ENCODE results near the gene CCDC77.

DNA sequence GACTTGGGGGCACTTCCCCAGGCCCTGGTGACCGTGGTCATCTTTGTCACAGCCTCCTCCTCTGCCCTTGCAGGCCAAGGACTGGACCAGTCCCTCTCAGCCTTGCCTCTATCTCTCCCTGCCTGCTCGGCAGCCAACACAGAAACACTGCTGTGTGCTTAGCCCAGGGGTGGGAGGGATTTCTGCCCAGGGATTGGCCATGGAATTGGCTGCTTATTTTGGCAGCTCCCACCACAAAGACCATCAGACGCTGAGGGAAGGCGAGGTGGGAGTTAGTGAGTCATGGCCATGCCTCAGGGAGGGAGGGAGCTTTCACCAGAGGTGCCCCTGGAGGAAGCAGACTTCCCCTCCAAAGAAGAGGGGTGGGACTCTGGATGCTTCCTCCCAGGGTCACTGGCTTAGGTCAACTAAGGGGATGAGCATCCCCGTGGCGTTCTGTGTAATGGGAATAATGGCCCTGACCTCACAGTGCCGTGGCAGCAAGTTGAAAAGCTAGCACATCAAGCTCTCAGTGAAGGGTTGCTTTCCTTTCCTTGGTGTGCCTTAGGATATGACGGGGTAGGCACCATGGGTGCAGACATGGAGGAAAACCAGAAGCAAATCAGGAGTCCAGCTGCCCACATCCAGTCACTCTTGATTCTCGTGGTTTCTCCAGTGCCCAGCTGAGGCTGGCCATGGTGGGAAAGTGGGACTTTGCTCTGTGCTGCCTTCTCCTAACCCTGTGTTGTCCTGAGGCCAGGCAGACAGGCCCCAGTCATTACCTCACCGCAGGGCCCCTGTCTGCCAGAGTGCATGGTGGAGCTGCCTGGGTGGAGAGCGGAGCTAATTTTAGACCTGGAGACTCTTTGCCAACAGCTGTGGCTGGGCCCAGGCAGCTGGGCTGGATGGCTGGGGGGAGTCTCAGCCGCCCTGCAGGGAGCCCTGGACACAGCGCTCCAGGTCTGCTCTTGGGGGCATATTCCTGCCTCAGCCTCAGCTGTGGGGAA, 79.7 kb downstream of the CCDC77 start:
- TF ChIP-seq CHD1 (IDR thresholded peaks at IDR 0.05; ENCODE audit: low read depth, low read length) (no peak), NR2F1 (conservative IDR thresholded peaks at IDR 0.05) (no peak), ESRRA (IDR thresholded peaks at IDR 0.05; ENCODE audit: low read length) (no peak), EZH2 (IDR thresholded peaks at IDR 0.05; ENCODE audit: borderline replicate concordance, control insufficient read depth, low read depth, low read length) (no peak), POLR2AphosphoS5 (IDR thresholded peaks at IDR 0.05; ENCODE audit: low read length) (no peak), POLR2A (IDR thresholded peaks at IDR 0.05; ENCODE audit: low read depth, low read length) (no peak)
- TF ChIP-seq, protein P1, sequence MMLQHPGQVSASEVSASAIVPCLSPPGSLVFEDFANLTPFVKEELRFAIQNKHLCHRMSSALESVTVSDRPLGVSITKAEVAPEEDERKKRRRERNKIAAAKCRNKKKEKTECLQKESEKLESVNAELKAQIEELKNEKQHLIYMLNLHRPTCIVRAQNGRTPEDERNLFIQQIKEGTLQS (IDR thresholded peaks at IDR 0.05; ENCODE audit: borderline replicate concordance, extremely low read depth, low read depth, low read length): no peak
- TF ChIP-seq, protein P2, sequence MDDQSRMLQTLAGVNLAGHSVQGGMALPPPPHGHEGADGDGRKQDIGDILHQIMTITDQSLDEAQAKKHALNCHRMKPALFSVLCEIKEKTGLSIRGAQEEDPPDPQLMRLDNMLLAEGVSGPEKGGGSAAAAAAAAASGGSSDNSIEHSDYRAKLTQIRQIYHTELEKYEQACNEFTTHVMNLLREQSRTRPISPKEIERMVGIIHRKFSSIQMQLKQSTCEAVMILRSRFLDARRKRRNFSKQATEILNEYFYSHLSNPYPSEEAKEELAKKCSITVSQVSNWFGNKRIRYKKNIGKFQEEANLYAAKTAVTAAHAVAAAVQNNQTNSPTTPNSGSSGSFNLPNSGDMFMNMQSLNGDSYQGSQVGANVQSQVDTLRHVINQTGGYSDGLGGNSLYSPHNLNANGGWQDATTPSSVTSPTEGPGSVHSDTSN (IDR thresholded peaks at IDR 0.05; ENCODE audit: insufficient replicate concordance, low read depth, low read length): no peak
- TF ChIP-seq, protein P3, sequence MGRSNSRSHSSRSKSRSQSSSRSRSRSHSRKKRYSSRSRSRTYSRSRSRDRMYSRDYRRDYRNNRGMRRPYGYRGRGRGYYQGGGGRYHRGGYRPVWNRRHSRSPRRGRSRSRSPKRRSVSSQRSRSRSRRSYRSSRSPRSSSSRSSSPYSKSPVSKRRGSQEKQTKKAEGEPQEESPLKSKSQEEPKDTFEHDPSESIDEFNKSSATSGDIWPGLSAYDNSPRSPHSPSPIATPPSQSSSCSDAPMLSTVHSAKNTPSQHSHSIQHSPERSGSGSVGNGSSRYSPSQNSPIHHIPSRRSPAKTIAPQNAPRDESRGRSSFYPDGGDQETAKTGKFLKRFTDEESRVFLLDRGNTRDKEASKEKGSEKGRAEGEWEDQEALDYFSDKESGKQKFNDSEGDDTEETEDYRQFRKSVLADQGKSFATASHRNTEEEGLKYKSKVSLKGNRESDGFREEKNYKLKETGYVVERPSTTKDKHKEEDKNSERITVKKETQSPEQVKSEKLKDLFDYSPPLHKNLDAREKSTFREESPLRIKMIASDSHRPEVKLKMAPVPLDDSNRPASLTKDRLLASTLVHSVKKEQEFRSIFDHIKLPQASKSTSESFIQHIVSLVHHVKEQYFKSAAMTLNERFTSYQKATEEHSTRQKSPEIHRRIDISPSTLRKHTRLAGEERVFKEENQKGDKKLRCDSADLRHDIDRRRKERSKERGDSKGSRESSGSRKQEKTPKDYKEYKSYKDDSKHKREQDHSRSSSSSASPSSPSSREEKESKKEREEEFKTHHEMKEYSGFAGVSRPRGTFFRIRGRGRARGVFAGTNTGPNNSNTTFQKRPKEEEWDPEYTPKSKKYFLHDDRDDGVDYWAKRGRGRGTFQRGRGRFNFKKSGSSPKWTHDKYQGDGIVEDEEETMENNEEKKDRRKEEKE (IDR thresholded peaks at IDR 0.05): no peak

Data from GM12878 (cell line).